Endothelial cell of umbilical vein (primary cell): ENCODE measurements around the gene RIOK2. TPM values are rescaled to one million over a fixed set of nuclear protein-coding genes. Genes with fewer than 3 reads are reported as not detected.

ENCODE experiments used
- BruUV-seq: library from RNA; stranded (reverse); fragments of 400-500 nt; replicated peaks from 2 replicates; lab custom pipeline; 2021; lab: Mats Ljungman, UMichigan
- CTCF ChIA-PET: fragments of 300-600, 350-600 bp; sonication (Branson Sonifier 250); formaldehyde crosslinking; loops from one replicate; lab custom pipeline; 2021; ENCODE audit warnings: antibody characterized with exemption, inconsistent platforms; lab: Charles Lee
- POLR2A ChIA-PET: fragments of 300-600, 350-600 bp; sonication (Branson Sonifier 250); formaldehyde crosslinking; loops from one replicate; lab custom pipeline; 2021; ENCODE audit warnings: antibody characterized with exemption, inconsistent platforms; lab: Charles Lee
- DNase-seq: peaks from one replicate; pipeline ENCODE4 v3.0.0-alpha.2; 2011; ENCODE audit warnings: low read depth, low spot score
- FAIRE-seq: peaks from 2 replicates; lab custom pipeline; 2011; peaks lifted over from hg19 to GRCh38; lab: Jason Lieb, UNC
- H2AFZ ChIP-seq: 2 replicates; pipeline ENCODE4 v1.6.0; 2012; ENCODE audit warnings: low read depth, low read length, control low read depth, inconsistent platforms
- H3K27ac ChIP-seq: 2 replicates; pipeline ENCODE4 v1.5.1; 2011; ENCODE audit warnings: low read depth, mild to moderate bottlenecking, control low read depth, low read length, moderate library complexity; ENCODE audit not compliant: insufficient read depth
- H3K27me3 ChIP-seq, 2 experiments: 2 replicates each; pipeline versions ENCODE4 v1.6.0 to v1.6.1; 2011; ENCODE audit warnings: low read length in 2 of 2, mixed read lengths in 1 of 2; ENCODE audit not compliant: control insufficient read depth in 2 of 2, insufficient read depth in 2 of 2
- H3K36me3 ChIP-seq, 2 experiments: 2 replicates in 1 of 2; 3 replicates in 1 of 2; pipeline ENCODE4 v1.5.1; 2011; ENCODE audit warnings: low read length in 2 of 2, mild to moderate bottlenecking in 1 of 2, moderate library complexity in 1 of 2; ENCODE audit not compliant: control insufficient read depth in 2 of 2, insufficient read depth in 2 of 2; ENCODE audit errors: extremely low read depth in 1 of 2
- H3K4me1 ChIP-seq: 3 replicates; pipeline ENCODE4 v1.5.1; 2011; ENCODE audit warnings: mild to moderate bottlenecking, low read length; ENCODE audit not compliant: control insufficient read depth, insufficient read depth; ENCODE audit errors: extremely low read depth
- H3K4me2 ChIP-seq: 2 replicates; pipeline ENCODE4 v1.6.1; 2011; ENCODE audit warnings: low read length, control low read depth, mixed read lengths; ENCODE audit not compliant: insufficient read depth
- H3K4me3 ChIP-seq, 3 experiments: fragments of 200-600 bp in 1 of 3; sonication (generic), shearing (Covaris generic) in 1 of 3; replicated peaks in 1 of 3; 2 replicates each; pipeline ENCODE4 v1.5.1; 2011 to 2016; ENCODE audit warnings: control low read depth in 3 of 3, low read length in 3 of 3, mild to moderate bottlenecking in 2 of 3, inconsistent platforms in 1 of 3, low read depth in 1 of 3, moderate library complexity in 1 of 3; ENCODE audit not compliant: insufficient read depth in 1 of 3
- H3K79me2 ChIP-seq: 2 replicates; pipeline ENCODE4 v1.6.0; 2012; ENCODE audit warnings: low read length, inconsistent platforms; ENCODE audit not compliant: control insufficient read depth, insufficient read depth
- H3K9ac ChIP-seq: replicated peaks from 2 replicates; pipeline ENCODE3; 2011; ENCODE audit warnings: low read length, control low read depth; ENCODE audit not compliant: insufficient read depth; ENCODE audit errors: extremely low read depth
- H3K9me1 ChIP-seq: replicated peaks from 3 replicates; pipeline ENCODE4 v1.6.0; 2011; ENCODE audit warnings: mild to moderate bottlenecking, low read length; ENCODE audit not compliant: control insufficient read depth, insufficient read depth; ENCODE audit errors: extremely low read depth
- H3K9me3 ChIP-seq: replicated peaks from 2 replicates; pipeline ENCODE4 v1.5.1; 2012; ENCODE audit warnings: low read length, inconsistent platforms; ENCODE audit not compliant: control insufficient read depth, insufficient read depth
- H4K20me1 ChIP-seq: replicated peaks from 2 replicates; pipeline ENCODE3; 2011; ENCODE audit warnings: mild to moderate bottlenecking, low read length; ENCODE audit not compliant: control insufficient read depth, insufficient read depth; ENCODE audit errors: extremely low read depth
- CTCF ChIP-seq, 2 donors: IDR thresholded peaks; 1 replicate in 1 of 2; 2 replicates in 1 of 2; pipeline ENCODE4 v1.5.1; 2011; ENCODE audit warnings: low read length in 2 of 2, mild to moderate bottlenecking in 2 of 2, moderate library complexity in 2 of 2, control low read depth in 1 of 2, inconsistent platforms in 1 of 2, low read depth in 1 of 2; ENCODE audit not compliant: insufficient read depth in 1 of 2; ENCODE audit errors: extremely low read depth in 1 of 2
- EZH2 ChIP-seq: IDR thresholded peaks from 2 replicates; pipeline ENCODE4 v1.6.1; 2012; ENCODE audit warnings: borderline replicate concordance, low read depth, mild to moderate bottlenecking, moderate library complexity, low read length, inconsistent platforms; ENCODE audit not compliant: severe bottlenecking
- FOS ChIP-seq: IDR thresholded peaks from 2 replicates; pipeline ENCODE4 v1.6.1; 2011; ENCODE audit warnings: mild to moderate bottlenecking, low read length, moderate library complexity, borderline replicate concordance; ENCODE audit not compliant: insufficient read depth
- GATA2 ChIP-seq: IDR thresholded peaks from 2 replicates; pipeline ENCODE4 v1.7.0; 2011; ENCODE audit warnings: low read depth, mild to moderate bottlenecking, moderate library complexity, mixed read lengths, low read length; ENCODE audit not compliant: insufficient read length, insufficient read depth
- JUN ChIP-seq: IDR thresholded peaks from 2 replicates; pipeline ENCODE4 v1.6.1; 2011; ENCODE audit warnings: borderline replicate concordance, low read depth; ENCODE audit not compliant: insufficient read length, insufficient read depth
- MAX ChIP-seq: IDR thresholded peaks from 2 replicates; pipeline ENCODE4 v1.6.1; 2011; ENCODE audit not compliant: insufficient read depth, insufficient read length
- MYC ChIP-seq: IDR thresholded peaks from one replicate; pipeline ENCODE4 v1.6.1; 2011; ENCODE audit warnings: mild to moderate bottlenecking, low read depth, low read length
- POLR2A ChIP-seq: IDR thresholded peaks from 2 replicates; pipeline ENCODE4 v1.6.1; 2012; ENCODE audit warnings: low read depth, mild to moderate bottlenecking, control low read depth, low read length
- POLR2AphosphoS5 ChIP-seq: IDR thresholded peaks from 2 replicates; pipeline ENCODE4 v1.6.1; 2012; ENCODE audit warnings: low read depth, mild to moderate bottlenecking, control low read depth, low read length, moderate library complexity; ENCODE audit not compliant: insufficient read depth
- dilution Hi-C: fragments of 300-500 bp; cut with MboI; formaldehyde crosslinking; loops from one replicate; pipeline ENCODE4 v1.15.0; 2019; ENCODE audit warnings: low sequenced_read_pairs; ENCODE audit not compliant: extremely low pct_ligation_motif_present
- intact Hi-C: fragments of 100-400 bp; cut with micrococcal nuclease; formaldehyde crosslinking; loops from one replicate; pipeline ENCODE4 v1.10.0; 2022
- polyA plus RNA-seq, 4 experiments: library from polyadenylated mRNA; depleted of rRNA in 3 of 4; stranded (reverse) in 3 of 4; unstranded in 1 of 4; fragments of >200 nt; gene quantifications; 2 replicates each; pipeline versions ENCODE4 v1.2.1 to v1.2.3, GENCODE V29; 2011 to 2012; ENCODE audit warnings: missing spikeins in 1 of 4
- total RNA-seq: library from RNA; stranded (reverse); gene quantifications from 2 replicates; pipeline ENCODE4 v1.2.3, GENCODE V29; 2021

RIOK2 gene
- total and polyA plus RNA-seq, 2 donors (not counting 3 experiments of a cell fraction or from before 2014, with no cell fraction given) = 3.5 to 25.4 TPM

- ChIA-PET CTCF (interaction anchor here (1.3 to 4.4 kb wide), 3 partner anchors 160 to 289 kb away, joined by 4 to 71 read pairs (median 13); no protein-coding TSS in a partner anchor), POLR2A (no interaction called here)
- Histone ChIP-seq H4K20me1 (no peaks in the 10 kb centered on the region), H3K27ac (no peak overlapping the region), H3K4me1 (no peaks in the 10 kb centered on the region), H3K9me3 (no peaks in the 10 kb centered on the region), H3K4me3 (no peak overlapping the region), H3K27me3 (no peaks in the 10 kb centered on the region), H3K9me1 (no peaks in the 10 kb centered on the region), H3K36me3 (peaks cover 0 to 9% of the 10 kb centered on the region in 2 experiments), H3K9ac (no peak overlapping the region), H2AFZ (no peak overlapping the region), H3K4me2 (no peak overlapping the region), H3K79me2 (no peaks in the 10 kb centered on the region)
- no peak for DNase-seq
- TF ChIP-seq JUN = no peak
- no peak for TF ChIP-seq POLR2AphosphoS5
- TF ChIP-seq CTCF (IDR thresholded peaks at IDR 0.05; ENCODE audit: extremely low read depth in 1 of 2, insufficient read depth in 1 of 2, low read depth in 1 of 2, low read length in 2 of 2) = no peak
- no peak for TF ChIP-seq MYC
- TF ChIP-seq EZH2 = no peak
- no peak for TF ChIP-seq POLR2A
- no peak for TF ChIP-seq MAX
- TF ChIP-seq GATA2 = no peak
- no peak for TF ChIP-seq FOS
- no TSS peak for BruUV-seq
- no peak for FAIRE-seq
- intact Hi-C loops (no loop called here), dilution Hi-C loops (no loop called here)
These were observed 25.4 kb downstream of the RIOK2 start for GRCh38 chr5:97157689-97158088.
